Subcutaneous adipose tissue (tissue), 4 donors: ENCODE data around the gene GSAP. TPM values are rescaled to one million over a fixed set of nuclear protein-coding genes. Genes with fewer than 3 reads are reported as not detected.

Experiments used
- total RNA-seq, 4 donors: library from RNA; depleted of rRNA; stranded (reverse); fragments of >200 nt; gene quantifications; one replicate each; pipeline ENCODE4 v1.1.0, GENCODE V29; 2016
- TF ChIP-seq, protein P1 (sequence below): fragments of 450-650 bp; IDR thresholded peaks from one replicate; pipeline ENCODE4 v1.5.1; 2016; ENCODE audit warnings: low read depth, mild to moderate bottlenecking, control low read depth, antibody characterized with exemption, moderate library complexity

GSAP gene
- total RNA-seq, 4 donors from 2014 or later: 29.6 to 50.1 (median 40.9) TPM

GRCh38 chr7:77337456-77337990 is 78.6 kb downstream of the GSAP start:
- TF ChIP-seq, protein P1, sequence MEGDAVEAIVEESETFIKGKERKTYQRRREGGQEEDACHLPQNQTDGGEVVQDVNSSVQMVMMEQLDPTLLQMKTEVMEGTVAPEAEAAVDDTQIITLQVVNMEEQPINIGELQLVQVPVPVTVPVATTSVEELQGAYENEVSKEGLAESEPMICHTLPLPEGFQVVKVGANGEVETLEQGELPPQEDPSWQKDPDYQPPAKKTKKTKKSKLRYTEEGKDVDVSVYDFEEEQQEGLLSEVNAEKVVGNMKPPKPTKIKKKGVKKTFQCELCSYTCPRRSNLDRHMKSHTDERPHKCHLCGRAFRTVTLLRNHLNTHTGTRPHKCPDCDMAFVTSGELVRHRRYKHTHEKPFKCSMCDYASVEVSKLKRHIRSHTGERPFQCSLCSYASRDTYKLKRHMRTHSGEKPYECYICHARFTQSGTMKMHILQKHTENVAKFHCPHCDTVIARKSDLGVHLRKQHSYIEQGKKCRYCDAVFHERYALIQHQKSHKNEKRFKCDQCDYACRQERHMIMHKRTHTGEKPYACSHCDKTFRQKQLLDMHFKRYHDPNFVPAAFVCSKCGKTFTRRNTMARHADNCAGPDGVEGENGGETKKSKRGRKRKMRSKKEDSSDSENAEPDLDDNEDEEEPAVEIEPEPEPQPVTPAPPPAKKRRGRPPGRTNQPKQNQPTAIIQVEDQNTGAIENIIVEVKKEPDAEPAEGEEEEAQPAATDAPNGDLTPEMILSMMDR: no peak

DNA sequence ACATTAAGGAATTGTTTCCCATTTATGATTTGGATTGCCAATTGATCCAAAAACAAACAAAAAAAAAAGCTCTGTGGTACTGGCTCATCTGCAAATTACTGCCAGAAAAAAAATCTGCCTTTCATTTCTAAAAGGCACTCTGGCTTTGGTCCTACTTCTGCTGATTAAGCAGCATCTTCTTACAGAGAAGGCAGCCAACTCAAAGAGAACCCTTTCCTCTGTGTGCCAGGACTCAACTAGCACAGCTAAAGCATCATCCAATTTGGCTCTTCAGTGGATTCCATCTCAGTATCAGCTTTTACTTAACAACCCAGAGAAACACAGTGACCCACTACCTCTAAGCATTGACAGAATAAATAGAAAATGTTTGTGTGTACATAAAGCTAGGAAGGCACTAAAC is 80.6 kb downstream of the GSAP start:
- TF ChIP-seq, protein P1: no peak

DNA sequence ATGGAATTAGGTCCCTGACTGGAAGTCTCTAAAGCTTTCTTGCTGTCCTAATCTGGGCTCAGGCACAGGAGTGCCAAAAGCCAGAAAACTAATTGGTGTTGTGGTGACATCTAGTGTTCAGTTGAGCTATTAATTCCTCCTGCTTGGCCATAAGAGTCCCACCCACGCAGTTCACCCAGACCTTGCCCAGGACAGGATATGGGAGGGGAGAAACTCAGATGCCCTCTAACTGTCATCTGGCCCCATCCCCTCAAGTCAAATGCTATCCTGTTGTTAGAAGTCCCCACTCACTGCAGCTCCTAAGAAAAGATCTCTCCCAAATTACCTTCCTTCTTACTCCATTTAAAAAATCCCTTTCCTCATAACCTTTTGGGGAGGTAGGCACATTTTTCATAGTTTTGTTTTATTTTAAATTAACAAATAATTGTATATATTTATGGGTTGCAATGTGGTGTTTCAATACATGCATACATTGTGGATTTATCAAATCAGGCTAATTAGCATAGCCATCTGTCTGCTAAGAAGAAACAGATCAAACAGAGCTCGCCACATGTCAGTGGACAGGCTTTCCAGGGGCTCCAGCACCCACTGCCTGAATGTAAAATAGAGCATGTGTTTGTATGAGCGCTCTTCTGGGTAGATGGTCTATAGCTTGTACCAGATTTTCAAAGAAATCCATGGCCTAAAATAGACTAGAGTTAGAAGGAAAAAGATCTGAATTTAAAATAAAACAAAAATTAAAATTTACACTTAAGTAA is 84.0 kb downstream of the GSAP start:
- TF ChIP-seq, protein P1: no peak

DNA sequence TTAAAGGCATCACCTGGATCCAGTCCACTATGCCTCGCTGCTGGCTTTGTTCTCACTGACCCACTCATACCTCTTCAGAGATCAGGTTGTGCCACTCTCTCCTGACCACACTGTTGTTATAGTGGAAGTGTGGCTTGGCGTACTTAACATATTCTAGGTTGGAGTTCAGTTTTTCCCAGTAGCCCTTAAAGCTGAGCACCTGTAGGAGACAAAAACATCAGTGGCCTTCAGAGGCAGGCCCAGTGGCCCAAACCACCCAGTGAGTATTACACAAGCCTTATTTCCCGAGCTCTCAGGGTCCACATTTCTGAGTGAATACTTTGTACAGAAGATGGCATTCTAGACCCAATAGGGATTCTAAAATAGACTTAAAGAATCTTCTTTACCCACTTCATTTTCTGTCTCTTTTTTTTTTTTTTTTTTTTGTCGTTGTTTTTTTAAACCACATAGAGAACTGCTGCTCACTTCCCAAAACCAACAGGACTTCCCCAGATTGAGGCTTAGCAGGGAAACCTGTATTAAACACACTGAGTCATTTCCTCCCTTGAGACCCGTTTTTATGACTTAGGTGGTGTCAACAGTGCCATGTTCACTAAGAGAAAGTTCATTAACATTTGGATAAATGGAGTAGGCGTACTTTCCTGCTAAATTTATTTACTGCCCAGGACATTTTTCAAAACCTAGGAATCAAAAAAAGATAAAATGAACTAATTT is 85.8 kb downstream of the GSAP start:
- TF ChIP-seq, protein P1: no peak

GRCh38 chr7:77329466-77330168 is 86.5 kb downstream of the GSAP start:
- TF ChIP-seq, protein P1: no peak

GRCh38 chr7:77328669-77329068 is 87.5 kb downstream of the GSAP start:
- TF ChIP-seq, protein P1: no peak
